ENCODE results near the gene NPIPB8.

DNA sequence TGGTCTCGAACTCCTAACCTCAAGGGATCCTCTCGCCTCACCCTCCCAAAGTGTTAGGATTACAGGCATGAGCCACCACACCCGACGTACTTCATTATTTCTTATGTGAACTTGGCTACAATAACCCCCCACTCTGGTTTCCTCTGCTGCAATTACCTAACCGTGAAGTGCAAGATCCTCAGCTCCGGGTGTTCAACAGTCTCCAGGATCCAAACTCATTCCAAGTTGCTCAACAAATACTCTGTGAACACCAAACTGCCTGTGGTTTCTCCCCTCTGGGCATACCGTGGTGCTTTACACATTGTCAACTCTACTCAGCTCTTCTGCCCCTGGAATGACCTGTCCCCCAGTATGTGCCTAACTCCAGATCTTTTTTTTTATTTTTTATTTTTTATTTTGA lies 21.2 kb upstream of the NPIPB8 start:
- no peak for TF ChIP-seq POLR2A (IDR thresholded peaks at IDR 0.05; ENCODE audit: insufficient read depth in 1 of 2, low read depth in 2 of 2, low read length in 2 of 2)
- no peak for TF ChIP-seq SCMH1 (CRISPR knock-in tag; IDR thresholded peaks at IDR 0.05; ENCODE audit: borderline replicate concordance)
- no peak for TF ChIP-seq SIN3A (IDR thresholded peaks at IDR 0.05; ENCODE audit: borderline replicate concordance, low read depth, low read length)
- no peak for TF ChIP-seq PHF8 (CRISPR knock-in tag; IDR thresholded peaks at IDR 0.05)
- TF ChIP-seq JUN (CRISPR knock-in tag; IDR thresholded peaks at IDR 0.05), result no peak
- TF ChIP-seq MXI1 (IDR thresholded peaks at IDR 0.05; ENCODE audit: borderline replicate concordance, low read depth, low read length), result no peak
- TF ChIP-seq NFE2L1 (CRISPR knock-in tag; IDR thresholded peaks at IDR 0.05; ENCODE audit: borderline replicate concordance), result no peak
- TF ChIP-seq CHD4 (IDR thresholded peaks at IDR 0.05; ENCODE audit: borderline replicate concordance, low read length), result no peak
- no peak for TF ChIP-seq CEBPB (IDR thresholded peaks at IDR 0.05; ENCODE audit: borderline replicate concordance, low read depth, low read length)
- TF ChIP-seq, protein P1, sequence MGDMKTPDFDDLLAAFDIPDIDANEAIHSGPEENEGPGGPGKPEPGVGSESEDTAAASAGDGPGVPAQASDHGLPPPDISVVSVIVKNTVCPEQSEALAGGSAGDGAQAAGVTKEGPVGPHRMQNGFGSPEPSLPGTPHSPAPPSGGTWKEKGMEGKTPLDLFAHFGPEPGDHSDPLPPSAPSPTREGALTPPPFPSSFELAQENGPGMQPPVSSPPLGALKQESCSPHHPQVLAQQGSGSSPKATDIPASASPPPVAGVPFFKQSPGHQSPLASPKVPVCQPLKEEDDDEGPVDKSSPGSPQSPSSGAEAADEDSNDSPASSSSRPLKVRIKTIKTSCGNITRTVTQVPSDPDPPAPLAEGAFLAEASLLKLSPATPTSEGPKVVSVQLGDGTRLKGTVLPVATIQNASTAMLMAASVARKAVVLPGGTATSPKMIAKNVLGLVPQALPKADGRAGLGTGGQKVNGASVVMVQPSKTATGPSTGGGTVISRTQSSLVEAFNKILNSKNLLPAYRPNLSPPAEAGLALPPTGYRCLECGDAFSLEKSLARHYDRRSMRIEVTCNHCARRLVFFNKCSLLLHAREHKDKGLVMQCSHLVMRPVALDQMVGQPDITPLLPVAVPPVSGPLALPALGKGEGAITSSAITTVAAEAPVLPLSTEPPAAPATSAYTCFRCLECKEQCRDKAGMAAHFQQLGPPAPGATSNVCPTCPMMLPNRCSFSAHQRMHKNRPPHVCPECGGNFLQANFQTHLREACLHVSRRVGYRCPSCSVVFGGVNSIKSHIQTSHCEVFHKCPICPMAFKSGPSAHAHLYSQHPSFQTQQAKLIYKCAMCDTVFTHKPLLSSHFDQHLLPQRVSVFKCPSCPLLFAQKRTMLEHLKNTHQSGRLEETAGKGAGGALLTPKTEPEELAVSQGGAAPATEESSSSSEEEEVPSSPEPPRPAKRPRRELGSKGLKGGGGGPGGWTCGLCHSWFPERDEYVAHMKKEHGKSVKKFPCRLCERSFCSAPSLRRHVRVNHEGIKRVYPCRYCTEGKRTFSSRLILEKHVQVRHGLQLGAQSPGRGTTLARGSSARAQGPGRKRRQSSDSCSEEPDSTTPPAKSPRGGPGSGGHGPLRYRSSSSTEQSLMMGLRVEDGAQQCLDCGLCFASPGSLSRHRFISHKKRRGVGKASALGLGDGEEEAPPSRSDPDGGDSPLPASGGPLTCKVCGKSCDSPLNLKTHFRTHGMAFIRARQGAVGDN (CRISPR knock-in tag; IDR thresholded peaks at IDR 0.05), result no peak
- no peak for TF ChIP-seq ZNF75D (CRISPR knock-in tag; IDR thresholded peaks at IDR 0.05; ENCODE audit: borderline replicate concordance)
- TF ChIP-seq, protein P2, sequence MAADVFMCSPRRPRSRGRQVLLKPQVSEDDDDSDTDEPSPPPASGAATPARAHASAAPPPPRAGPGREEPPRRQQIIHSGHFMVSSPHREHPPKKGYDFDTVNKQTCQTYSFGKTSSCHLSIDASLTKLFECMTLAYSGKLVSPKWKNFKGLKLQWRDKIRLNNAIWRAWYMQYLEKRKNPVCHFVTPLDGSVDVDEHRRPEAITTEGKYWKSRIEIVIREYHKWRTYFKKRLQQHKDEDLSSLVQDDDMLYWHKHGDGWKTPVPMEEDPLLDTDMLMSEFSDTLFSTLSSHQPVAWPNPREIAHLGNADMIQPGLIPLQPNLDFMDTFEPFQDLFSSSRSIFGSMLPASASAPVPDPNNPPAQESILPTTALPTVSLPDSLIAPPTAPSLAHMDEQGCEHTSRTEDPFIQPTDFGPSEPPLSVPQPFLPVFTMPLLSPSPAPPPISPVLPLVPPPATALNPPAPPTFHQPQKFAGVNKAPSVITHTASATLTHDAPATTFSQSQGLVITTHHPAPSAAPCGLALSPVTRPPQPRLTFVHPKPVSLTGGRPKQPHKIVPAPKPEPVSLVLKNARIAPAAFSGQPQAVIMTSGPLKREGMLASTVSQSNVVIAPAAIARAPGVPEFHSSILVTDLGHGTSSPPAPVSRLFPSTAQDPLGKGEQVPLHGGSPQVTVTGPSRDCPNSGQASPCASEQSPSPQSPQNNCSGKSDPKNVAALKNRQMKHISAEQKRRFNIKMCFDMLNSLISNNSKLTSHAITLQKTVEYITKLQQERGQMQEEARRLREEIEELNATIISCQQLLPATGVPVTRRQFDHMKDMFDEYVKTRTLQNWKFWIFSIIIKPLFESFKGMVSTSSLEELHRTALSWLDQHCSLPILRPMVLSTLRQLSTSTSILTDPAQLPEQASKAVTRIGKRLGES (CRISPR knock-in tag; IDR thresholded peaks at IDR 0.05; ENCODE audit: borderline replicate concordance), result no peak
- TF ChIP-seq RFX5 (IDR thresholded peaks at IDR 0.05; ENCODE audit: low read depth, low read length), result no peak
- TF ChIP-seq SRF (IDR thresholded peaks at IDR 0.05; ENCODE audit: low read depth, low read length), result no peak

Measured in HepG2 (cell line).